H1 (cell line): ENCODE results near the gene ANAPC16. TPM values are rescaled to one million over a fixed set of nuclear protein-coding genes. Genes with fewer than 3 reads are reported as not detected.

Source experiments
- CTCF ChIA-PET: fragments of 300-600 bp; sonication (Branson Sonifier 250); formaldehyde crosslinking; loops from one replicate; lab custom pipeline; 2021; ENCODE audit not compliant: partially characterized antibody; lab: Charles Lee
- POLR2A ChIA-PET: fragments of 300-600 bp; sonication (Branson Sonifier 250); formaldehyde crosslinking; loops from one replicate; lab custom pipeline; 2021; ENCODE audit warnings: inconsistent platforms; ENCODE audit not compliant: partially characterized antibody; lab: Charles Lee
- DNase-seq, 2 experiments: peaks; one replicate each; pipeline versions ENCODE4 v3.0.0 to v3.0.0-alpha.2; 2010 to 2022; ENCODE audit warnings: low spot score in 2 of 2, low read depth in 1 of 2, mixed read lengths in 1 of 2
- FAIRE-seq: peaks from 2 replicates; lab custom pipeline; 2011; peaks lifted over from hg19 to GRCh38; lab: Jason Lieb, UNC
- H2AFZ ChIP-seq: 2 replicates; pipeline ENCODE4 v1.8.1; 2012; ENCODE audit warnings: low read length, inconsistent platforms
- H2AK5ac ChIP-seq: 2 replicates; pipeline ENCODE4 v1.6.1; 2013; ENCODE audit warnings: low read depth, low read length
- H2BK120ac ChIP-seq: replicated peaks from 2 replicates; pipeline ENCODE3; 2013; ENCODE audit warnings: low read depth, low read length, inconsistent platforms
- H2BK12ac ChIP-seq: 2 replicates; pipeline ENCODE4 v1.6.1; 2013; ENCODE audit warnings: low read depth, low read length
- H2BK15ac ChIP-seq: 2 replicates; pipeline ENCODE4 v1.6.1; 2013; ENCODE audit warnings: low read length
- H2BK20ac ChIP-seq: 2 replicates; pipeline ENCODE4 v1.6.1; 2013; ENCODE audit warnings: low read length
- H2BK5ac ChIP-seq: 2 replicates; pipeline ENCODE4 v1.6.1; 2013; ENCODE audit warnings: low read depth, low read length
- H3K14ac ChIP-seq: 2 replicates; pipeline ENCODE4 v1.6.1; 2013; ENCODE audit warnings: inconsistent platforms; ENCODE audit not compliant: insufficient read length
- H3K18ac ChIP-seq: 2 replicates; pipeline ENCODE4 v1.6.1; 2013; ENCODE audit warnings: low read length; ENCODE audit errors: extremely low read depth
- H3K23ac ChIP-seq: 2 replicates; pipeline ENCODE4 v1.6.1; 2013; ENCODE audit warnings: inconsistent platforms; ENCODE audit not compliant: insufficient read length
- H3K23me2 ChIP-seq: 2 replicates; pipeline ENCODE4 v1.6.1; 2013; ENCODE audit warnings: low read depth, low read length
- H3K27ac ChIP-seq: 2 replicates; pipeline ENCODE4 v1.6.1; 2011; ENCODE audit warnings: low read depth, low read length, inconsistent platforms
- H3K27me3 ChIP-seq, 4 experiments: replicated peaks in 1 of 4; 1 replicate in 1 of 4; 2 replicates in 3 of 4; pipeline versions ENCODE4 v1.6.1 to v1.8.1; 2011 to 2013; ENCODE audit warnings: low read length in 3 of 4, mild to moderate bottlenecking in 3 of 4, inconsistent platforms in 2 of 4, mixed read lengths in 2 of 4, moderate library complexity in 1 of 4; ENCODE audit not compliant: control insufficient read depth in 3 of 4, insufficient read depth in 3 of 4; ENCODE audit errors: extremely low read depth in 1 of 4
- H3K36me3 ChIP-seq, 4 experiments: 2 replicates each; pipeline versions ENCODE4 v1.6.1 to v1.8.1; 2011 to 2013; ENCODE audit warnings: mild to moderate bottlenecking in 4 of 4, low read length in 3 of 4, moderate library complexity in 2 of 4, control low read depth in 1 of 4, inconsistent platforms in 1 of 4; ENCODE audit not compliant: insufficient read depth in 4 of 4, control insufficient read depth in 2 of 4
- H3K4ac ChIP-seq: replicated peaks from 2 replicates; pipeline ENCODE3; 2013; ENCODE audit warnings: low read length, low read depth, mixed read lengths, inconsistent platforms; ENCODE audit not compliant: insufficient read length
- H3K4me1 ChIP-seq, 4 experiments: replicated peaks in 1 of 4; 1 replicate in 1 of 4; 2 replicates in 3 of 4; pipeline versions ENCODE4 v1.6.1 to v1.8.1; 2011 to 2013; ENCODE audit warnings: low read length in 3 of 4, inconsistent platforms in 2 of 4, mixed read lengths in 1 of 4; ENCODE audit not compliant: insufficient read depth in 4 of 4, control insufficient read depth in 3 of 4
- H3K4me2 ChIP-seq, 2 experiments: 2 replicates each; pipeline versions ENCODE4 v1.6.1 to v1.8.1; 2011 to 2013; ENCODE audit warnings: low read depth in 2 of 2, low read length in 2 of 2, control low read depth in 1 of 2, inconsistent platforms in 1 of 2, mild to moderate bottlenecking in 1 of 2; ENCODE audit not compliant: insufficient read depth in 1 of 2
- H3K4me3 ChIP-seq, 4 experiments: fragments of 200-600, 300-600 bp in 1 of 4; sonication (generic), shearing (Covaris generic), sonication (Bioruptor Twin) in 1 of 4; 2 replicates each; pipeline versions ENCODE4 v1.5.1 to v1.8.1; 2011 to 2016; ENCODE audit warnings: low read length in 4 of 4, low read depth in 3 of 4, control low read depth in 2 of 4, inconsistent platforms in 2 of 4, mild to moderate bottlenecking in 2 of 4, mixed read lengths in 1 of 4, moderate library complexity in 1 of 4; ENCODE audit not compliant: insufficient read depth in 2 of 4; ENCODE audit errors: extremely low read depth in 1 of 4
- H3K56ac ChIP-seq: replicated peaks from 2 replicates; pipeline ENCODE3; 2013; ENCODE audit warnings: low read depth, mild to moderate bottlenecking, mixed read lengths, low read length, inconsistent platforms; ENCODE audit not compliant: insufficient read length
- H3K79me1 ChIP-seq: 2 replicates; pipeline ENCODE4 v1.6.1; 2013; ENCODE audit warnings: low read depth, low read length, control low read depth
- H3K79me2 ChIP-seq, 2 experiments: 2 replicates each; pipeline versions ENCODE4 v1.6.1 to v1.8.1; 2012 to 2013; ENCODE audit warnings: low read length in 2 of 2, mild to moderate bottlenecking in 2 of 2, inconsistent platforms in 1 of 2; ENCODE audit not compliant: insufficient read depth in 2 of 2, control insufficient read depth in 1 of 2
- H3K9ac ChIP-seq, 4 experiments: replicated peaks in 1 of 4; 1 replicate in 1 of 4; 2 replicates in 3 of 4; pipeline versions ENCODE4 v1.6.1 to v1.8.1; 2011 to 2013; ENCODE audit warnings: low read depth in 3 of 4, low read length in 3 of 4, control low read depth in 2 of 4, mild to moderate bottlenecking in 2 of 4, moderate library complexity in 2 of 4, inconsistent platforms in 1 of 4; ENCODE audit errors: extremely low read depth in 1 of 4
- H3K9me3 ChIP-seq, 2 experiments: 2 replicates each; pipeline versions ENCODE4 v1.6.1 to v1.8.1; 2012 to 2013; ENCODE audit warnings: mild to moderate bottlenecking in 2 of 2, moderate library complexity in 2 of 2, control low read depth in 1 of 2, inconsistent platforms in 1 of 2, low read depth in 1 of 2, low read length in 1 of 2, mixed read lengths in 1 of 2; ENCODE audit not compliant: insufficient read depth in 2 of 2
- H4K20me1 ChIP-seq, 2 experiments: replicated peaks in 1 of 2; 2 replicates each; pipeline versions ENCODE3 to v1.8.1; 2011 to 2013; ENCODE audit warnings: inconsistent platforms in 2 of 2, low read length in 2 of 2, mild to moderate bottlenecking in 1 of 2; ENCODE audit not compliant: insufficient read depth in 2 of 2, control insufficient read depth in 1 of 2
- H4K5ac ChIP-seq: 2 replicates; pipeline ENCODE4 v1.6.1; 2013; ENCODE audit warnings: low read length, low read depth, mixed read lengths, inconsistent platforms; ENCODE audit not compliant: insufficient read length
- H4K8ac ChIP-seq: 2 replicates; pipeline ENCODE4 v1.8.0; 2013; ENCODE audit warnings: mild to moderate bottlenecking, moderate library complexity, low read length, inconsistent platforms; ENCODE audit not compliant: insufficient read depth; ENCODE audit errors: extremely low read depth
- H4K91ac ChIP-seq: replicated peaks from 2 replicates; pipeline ENCODE3; 2013; ENCODE audit warnings: low read length, mixed read lengths, inconsistent platforms; ENCODE audit not compliant: insufficient read length
- BACH1 ChIP-seq: IDR thresholded peaks from 2 replicates; pipeline ENCODE4 v1.6.1; 2012; ENCODE audit warnings: low read length, improper control_type of control experiment
- BRCA1 ChIP-seq: IDR thresholded peaks from 2 replicates; pipeline ENCODE4 v1.6.1; 2012; ENCODE audit warnings: low read depth, low read length, improper control_type of control experiment
- CHD1 ChIP-seq: IDR thresholded peaks from 2 replicates; pipeline ENCODE4 v1.6.1; 2012; ENCODE audit warnings: low read depth, low read length, improper control_type of control experiment
- E2F6 ChIP-seq: IDR thresholded peaks from 2 replicates; pipeline ENCODE4 v1.6.1; 2012; ENCODE audit warnings: inconsistent platforms
- GABPA ChIP-seq: IDR thresholded peaks from 2 replicates; pipeline ENCODE4 v1.6.1; 2011; ENCODE audit warnings: mild to moderate bottlenecking, low read length, moderate library complexity, borderline replicate concordance; ENCODE audit not compliant: insufficient read depth
- JUN ChIP-seq: IDR thresholded peaks from 2 replicates; pipeline ENCODE4 v1.6.1; 2011; ENCODE audit warnings: low read depth, mild to moderate bottlenecking, improper control_type of control experiment, low read length
- JUND ChIP-seq: IDR thresholded peaks from 2 replicates; pipeline ENCODE4 v1.6.1; 2011; ENCODE audit warnings: mild to moderate bottlenecking, improper control_type of control experiment, low read length
- POLR2A ChIP-seq, 2 experiments: IDR thresholded peaks; 1 replicate in 1 of 2; 2 replicates in 1 of 2; pipeline ENCODE4 v1.6.1; 2011; ENCODE audit warnings: low read depth in 2 of 2, low read length in 2 of 2, mild to moderate bottlenecking in 2 of 2; ENCODE audit errors: control extremely low read depth in 1 of 2
- RNF2 ChIP-seq: fragments of 200-900, 300-1000 bp; sonication (generic); IDR thresholded peaks from 2 replicates; pipeline ENCODE4 v1.7.1; 2016; ENCODE audit warnings: borderline replicate concordance, low read depth, mild to moderate bottlenecking, antibody characterized with exemption, low read length; ENCODE audit not compliant: poor library complexity, severe bottlenecking; ENCODE audit errors: missing control alignments
- TCF12 ChIP-seq: IDR thresholded peaks from 2 replicates; pipeline ENCODE4 v1.6.1; 2011; ENCODE audit warnings: low read depth, mild to moderate bottlenecking, low read length
- WGBS, 2 experiments: shearing (Covaris generic) in 1 of 2; methylation state at CpG; one replicate each; pipeline versions ENCODE4 v1.1.6 to v1.1.7; 2013 to 2015; ENCODE audit warnings: low lambda C conversion rate in 2 of 2, mixed read lengths in 2 of 2, inconsistent platforms in 1 of 2, low coverage in 1 of 2, missing lambda C conversion rate in 1 of 2; ENCODE audit not compliant: insufficient replicate concordance in 2 of 2, insufficient coverage in 1 of 2, insufficient read length in 1 of 2; ENCODE audit errors: extremely low coverage in 1 of 2, missing lambda C conversion rate in 1 of 2; 5-methylcytosine and 5-hydroxymethylcytosine counted together
- polyA plus RNA-seq, 7 experiments: library from polyadenylated mRNA; depleted of rRNA in 3 of 7; stranded (reverse) in 5 of 7; unstranded in 2 of 7; fragments of >200 nt in 5 of 7; fragments of 200-250 nt in 2 of 7; gene quantifications; 1 replicate in 5 of 7; 2 replicates in 1 of 7; 4 replicates in 1 of 7; pipeline versions ENCODE4 v1.2.1 to v1.2.3, GENCODE V29; 2011 to 2013; ENCODE audit warnings: missing spikeins in 2 of 7, mixed read lengths in 2 of 7
- total RNA-seq: library from RNA; stranded (reverse); fragmentation: NEBNext Ultra II Directional; extraction: Animal tissue kit (Norgen Biotek cat#: 25700); gene quantifications from 2 replicates; pipeline ENCODE4 v1.2.1, GENCODE V29; 2021
- TF ChIP-seq, protein P1 (sequence below): IDR thresholded peaks from 2 replicates; pipeline ENCODE4 v1.6.1; 2011; ENCODE audit warnings: low read length, improper control_type of control experiment

The ANAPC16 gene
- total and polyA plus RNA-seq, 2 of the 8 experiments (the other 6 are each of a cell fraction or from before 2014, with no cell fraction given): 53.1 to 57.4 TPM

DNA sequence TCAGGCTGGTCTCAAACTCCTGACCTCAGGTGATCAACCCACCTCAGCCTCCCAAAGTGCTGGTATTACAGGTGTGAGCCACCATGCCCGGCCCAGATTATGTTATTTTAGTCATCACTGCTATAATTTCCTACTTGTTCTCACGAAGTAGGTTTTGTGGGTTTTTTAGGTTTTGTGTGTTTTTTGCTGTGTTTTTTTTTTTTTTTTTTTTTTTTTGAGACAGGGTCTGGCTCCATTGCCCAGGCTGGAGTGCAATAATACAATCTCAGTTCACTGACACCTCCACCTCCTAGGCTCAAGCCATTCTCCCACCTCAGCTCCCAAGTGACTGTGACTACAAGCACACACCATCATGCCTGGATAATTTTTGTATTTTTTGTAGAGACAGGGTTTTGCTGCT lies 20.9 kb upstream of the ANAPC16 start:
- Histone ChIP-seq H3K27me3 (no peaks in the 10 kb centered on the region), H3K14ac (no peak overlapping the region), H3K79me1 (no peaks in the 10 kb centered on the region), H2AFZ (no peak overlapping the region), H4K91ac (no peak overlapping the region), H4K8ac (no peak overlapping the region), H3K4me1 (no peaks in the 10 kb centered on the region), H3K4me3 (no peak overlapping the region), H3K18ac (no peak overlapping the region), H3K79me2 (no peaks in the 10 kb centered on the region), H2BK20ac (no peak overlapping the region), H3K9me3 (no peaks in the 10 kb centered on the region), H4K20me1 (peaks cover 0 to 2% of the 10 kb centered on the region in 2 experiments), H2BK15ac (no peak overlapping the region), H3K23me2 (no peaks in the 10 kb centered on the region; the same call in 1 of the 2 replicates), H4K5ac (no peak overlapping the region), H3K56ac (no peak overlapping the region), H2AK5ac (no peak overlapping the region), H2BK120ac (no peak overlapping the region), H3K27ac (no peak overlapping the region), H3K4me2 (no peak overlapping the region), H2BK12ac (no peak overlapping the region), H2BK5ac (no peak overlapping the region), H3K23ac (no peak overlapping the region), H3K9ac (no peak overlapping the region), H3K4ac (no peak overlapping the region), H3K36me3 (peaks cover 2 to 15% (median 3%) of the 10 kb centered on the region in 4 experiments; a peak in 4 of 8 replicates)
- 95% methylated on average over 2 of the region's 2 CpGs; no CpG with 5 or more reads in 1 of the 2 experiments for WGBS, 2 experiments
- TF ChIP-seq BRCA1: no peak
- no peak for TF ChIP-seq JUND
- TF ChIP-seq GABPA: no peak
- TF ChIP-seq POLR2A (IDR thresholded peaks at IDR 0.05; ENCODE audit: control extremely low read depth in 1 of 2, low read depth in 2 of 2, low read length in 2 of 2): no peak
- no peak for TF ChIP-seq RNF2
- no peak for TF ChIP-seq TCF12
- no peak for TF ChIP-seq CHD1
- no peak for TF ChIP-seq JUN
- TF ChIP-seq E2F6: no peak
- TF ChIP-seq, protein P1, sequence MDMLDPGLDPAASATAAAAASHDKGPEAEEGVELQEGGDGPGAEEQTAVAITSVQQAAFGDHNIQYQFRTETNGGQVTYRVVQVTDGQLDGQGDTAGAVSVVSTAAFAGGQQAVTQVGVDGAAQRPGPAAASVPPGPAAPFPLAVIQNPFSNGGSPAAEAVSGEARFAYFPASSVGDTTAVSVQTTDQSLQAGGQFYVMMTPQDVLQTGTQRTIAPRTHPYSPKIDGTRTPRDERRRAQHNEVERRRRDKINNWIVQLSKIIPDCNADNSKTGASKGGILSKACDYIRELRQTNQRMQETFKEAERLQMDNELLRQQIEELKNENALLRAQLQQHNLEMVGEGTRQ: no peak
- no peak for TF ChIP-seq BACH1
- POLR2A ChIA-PET: interaction anchor here (0.7 to 1.1 kb wide), 3 partner anchors 8 to 136 kb away, joined by 3 to 4 read pairs (median 3); no protein-coding TSS in a partner anchor
- DNase-seq (no peak), FAIRE-seq (no peak)
- CTCF ChIA-PET: no interaction called here
